ENCODE data around the gene CHMP3.

CHMP3 gene

GRCh38 chr2:86491088-86491487 is 72.2 kb downstream of the CHMP3 start:
- Histone ChIP-seq H3F3A (ENCODE audit: insufficient read depth) (0 out of 2 replicates have a peak, but pooled peaks cover 4% of the 10 kb centered on the region), H3K9me3 (ENCODE audit: insufficient read depth, low read length) (no peaks in the 10 kb centered on the region), H3K36me3 (ENCODE audit: low read length) (peaks cover 44% of the 10 kb centered on the region), H3K9ac (ENCODE audit: low read length) (no peak overlapping the region), H3K9me2 (replicated peaks; ENCODE audit: insufficient read depth, low read length) (no peaks in the 10 kb centered on the region), H3K27me3 (ENCODE audit: low read length) (no peaks in the 10 kb centered on the region), H4K20me1 (ENCODE audit: low read depth, low read length) (no peaks in the 10 kb centered on the region), H3K4me3 (ENCODE audit: insufficient read depth, low read length, poor library complexity, severe bottlenecking) (no peak overlapping the region), H3K27ac (ENCODE audit: low read depth, low read length) (no peak overlapping the region), H3K79me2 (ENCODE audit: insufficient read depth, low read length) (no peaks in the 10 kb centered on the region), H3K4me2 (ENCODE audit: low read depth, low read length, poor library complexity, severe bottlenecking) (no peak overlapping the region), H2AFZ (ENCODE audit: low read depth, low read length, severe bottlenecking) (no peak overlapping the region)
- TF ChIP-seq, protein P1, sequence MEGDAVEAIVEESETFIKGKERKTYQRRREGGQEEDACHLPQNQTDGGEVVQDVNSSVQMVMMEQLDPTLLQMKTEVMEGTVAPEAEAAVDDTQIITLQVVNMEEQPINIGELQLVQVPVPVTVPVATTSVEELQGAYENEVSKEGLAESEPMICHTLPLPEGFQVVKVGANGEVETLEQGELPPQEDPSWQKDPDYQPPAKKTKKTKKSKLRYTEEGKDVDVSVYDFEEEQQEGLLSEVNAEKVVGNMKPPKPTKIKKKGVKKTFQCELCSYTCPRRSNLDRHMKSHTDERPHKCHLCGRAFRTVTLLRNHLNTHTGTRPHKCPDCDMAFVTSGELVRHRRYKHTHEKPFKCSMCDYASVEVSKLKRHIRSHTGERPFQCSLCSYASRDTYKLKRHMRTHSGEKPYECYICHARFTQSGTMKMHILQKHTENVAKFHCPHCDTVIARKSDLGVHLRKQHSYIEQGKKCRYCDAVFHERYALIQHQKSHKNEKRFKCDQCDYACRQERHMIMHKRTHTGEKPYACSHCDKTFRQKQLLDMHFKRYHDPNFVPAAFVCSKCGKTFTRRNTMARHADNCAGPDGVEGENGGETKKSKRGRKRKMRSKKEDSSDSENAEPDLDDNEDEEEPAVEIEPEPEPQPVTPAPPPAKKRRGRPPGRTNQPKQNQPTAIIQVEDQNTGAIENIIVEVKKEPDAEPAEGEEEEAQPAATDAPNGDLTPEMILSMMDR (IDR thresholded peaks at IDR 0.05; ENCODE audit: insufficient read depth, low read length, poor library complexity, severe bottlenecking) = no peak
- no peak for TF ChIP-seq EZH2phosphoT487 (conservative IDR thresholded peaks at IDR 0.05; ENCODE audit: low read length)

DNA sequence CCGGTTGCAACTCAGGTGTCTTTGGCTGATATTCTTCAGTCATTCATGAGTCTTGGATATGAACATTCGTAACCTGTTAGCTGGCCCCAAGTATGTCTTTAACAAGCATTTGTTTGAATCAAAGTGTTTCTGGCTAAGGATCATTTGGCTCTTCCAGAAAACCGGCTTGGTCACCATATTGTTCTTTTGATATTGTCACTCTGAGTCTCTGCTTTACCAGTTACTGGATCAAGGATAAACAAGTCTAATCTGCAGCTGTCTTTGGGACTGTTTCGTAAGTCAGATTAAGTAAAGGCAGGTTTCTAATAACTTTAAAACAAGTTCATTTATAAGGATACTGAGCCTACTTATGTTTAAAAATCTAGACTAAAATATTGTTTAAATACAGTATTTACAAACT is 73.0 kb downstream of the CHMP3 start:
- no peak overlapping the region for H3K27ac ChIP-seq (ENCODE audit: low read depth, low read length)
- no peak overlapping the region for H3K4me3 ChIP-seq (ENCODE audit: insufficient read depth, low read length, poor library complexity, severe bottlenecking)
- H3K4me2 ChIP-seq (ENCODE audit: low read depth, low read length, poor library complexity, severe bottlenecking) = no peak overlapping the region
- H3K9me2 ChIP-seq (replicated peaks; ENCODE audit: insufficient read depth, low read length) = no peaks in the 10 kb centered on the region
- no peak overlapping the region for H2AFZ ChIP-seq (ENCODE audit: low read depth, low read length, severe bottlenecking)
- no peaks in the 10 kb centered on the region for H4K20me1 ChIP-seq (ENCODE audit: low read depth, low read length)
- 0 out of 2 replicates have a peak, but pooled peaks cover 4% of the 10 kb centered on the region for H3F3A ChIP-seq (ENCODE audit: insufficient read depth)
- no peaks in the 10 kb centered on the region for H3K9me3 ChIP-seq (ENCODE audit: insufficient read depth, low read length)
- no peaks in the 10 kb centered on the region for H3K79me2 ChIP-seq (ENCODE audit: insufficient read depth, low read length)
- H3K9ac ChIP-seq (ENCODE audit: low read length) = no peak overlapping the region
- no peaks in the 10 kb centered on the region for H3K27me3 ChIP-seq (ENCODE audit: low read length)
- H3K36me3 ChIP-seq (ENCODE audit: low read length) = peaks cover 49% of the 10 kb centered on the region
- TF ChIP-seq, protein P1 (IDR thresholded peaks at IDR 0.05; ENCODE audit: insufficient read depth, low read length, poor library complexity, severe bottlenecking) = no peak
- TF ChIP-seq EZH2phosphoT487 (conservative IDR thresholded peaks at IDR 0.05; ENCODE audit: low read length) = no peak

GRCh38 chr2:86489542-86489941 is 73.7 kb downstream of the CHMP3 start:
- Histone ChIP-seq H3K27me3 (ENCODE audit: low read length) (no peaks in the 10 kb centered on the region), H2AFZ (ENCODE audit: low read depth, low read length, severe bottlenecking) (no peak overlapping the region), H3K9me2 (replicated peaks; ENCODE audit: insufficient read depth, low read length) (no peaks in the 10 kb centered on the region), H3K79me2 (ENCODE audit: insufficient read depth, low read length) (no peaks in the 10 kb centered on the region), H3K36me3 (ENCODE audit: low read length) (peaks cover 56% of the 10 kb centered on the region), H3K9ac (ENCODE audit: low read length) (no peak overlapping the region), H3K4me2 (ENCODE audit: low read depth, low read length, poor library complexity, severe bottlenecking) (no peak overlapping the region), H3K4me3 (ENCODE audit: insufficient read depth, low read length, poor library complexity, severe bottlenecking) (no peak overlapping the region), H3K9me3 (ENCODE audit: insufficient read depth, low read length) (no peaks in the 10 kb centered on the region), H4K20me1 (ENCODE audit: low read depth, low read length) (no peaks in the 10 kb centered on the region), H3F3A (ENCODE audit: insufficient read depth) (0 out of 2 replicates have a peak, but pooled peaks cover 4% of the 10 kb centered on the region), H3K27ac (ENCODE audit: low read depth, low read length) (no peak overlapping the region)
- no peak for TF ChIP-seq EZH2phosphoT487 (conservative IDR thresholded peaks at IDR 0.05; ENCODE audit: low read length)
- TF ChIP-seq, protein P1 (IDR thresholded peaks at IDR 0.05; ENCODE audit: insufficient read depth, low read length, poor library complexity, severe bottlenecking) = no peak

Measured in SU-DHL-6 (cell line).